OCI-LY7 (cell line): ENCODE data around the gene SPTLC2.

Experiments used
- EZH2phosphoT487 ChIP-seq: fragments of 200-600 bp; sonication (generic); IDR thresholded peaks from 2 replicates; pipeline ENCODE4 v1.6.1; 2018; ENCODE audit warnings: low read depth, borderline replicate concordance, mild to moderate bottlenecking, mixed run types, antibody characterized with exemption, low read length, moderate library complexity, mixed read lengths
- TF ChIP-seq, protein P1 (sequence below): fragments of 200-600 bp; sonication (generic); conservative IDR thresholded peaks from 2 replicates; pipeline ENCODE4 v1.5.1; 2014; ENCODE audit warnings: mild to moderate bottlenecking, antibody characterized with exemption, low read length, moderate library complexity, mixed read lengths

DNA sequence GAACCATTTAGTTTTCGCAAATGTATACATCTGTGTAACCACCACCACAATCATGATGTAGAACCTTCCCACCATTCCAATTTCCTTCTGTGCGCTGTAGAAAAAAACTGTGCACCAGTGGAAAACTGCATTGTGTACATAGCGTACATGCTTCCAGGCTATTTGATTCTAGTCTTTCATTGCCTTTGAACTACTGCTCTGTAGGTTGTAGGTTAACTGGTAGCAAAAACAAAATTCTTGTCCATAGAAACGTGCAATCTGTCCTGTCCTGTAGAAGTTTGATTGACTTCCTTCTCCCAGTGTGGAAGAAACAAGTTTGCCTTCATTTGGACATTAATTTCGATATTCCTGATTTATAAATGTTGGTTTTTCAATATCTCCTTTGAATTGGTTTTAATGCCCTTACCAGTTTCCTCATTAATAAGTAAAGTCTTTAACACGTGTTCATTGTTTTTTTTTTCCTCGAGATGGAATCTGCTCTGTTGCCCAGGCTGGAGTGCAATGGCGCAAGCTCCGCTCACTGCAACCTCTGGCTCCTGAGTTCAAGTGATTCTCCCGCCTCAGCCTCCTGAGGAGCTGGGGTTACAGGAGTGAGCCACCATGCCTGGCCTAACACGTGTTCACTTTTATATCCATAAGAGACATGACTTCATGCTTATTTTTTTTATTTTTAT, 114.2 kb downstream of the SPTLC2 start:
- TF ChIP-seq, protein P1, sequence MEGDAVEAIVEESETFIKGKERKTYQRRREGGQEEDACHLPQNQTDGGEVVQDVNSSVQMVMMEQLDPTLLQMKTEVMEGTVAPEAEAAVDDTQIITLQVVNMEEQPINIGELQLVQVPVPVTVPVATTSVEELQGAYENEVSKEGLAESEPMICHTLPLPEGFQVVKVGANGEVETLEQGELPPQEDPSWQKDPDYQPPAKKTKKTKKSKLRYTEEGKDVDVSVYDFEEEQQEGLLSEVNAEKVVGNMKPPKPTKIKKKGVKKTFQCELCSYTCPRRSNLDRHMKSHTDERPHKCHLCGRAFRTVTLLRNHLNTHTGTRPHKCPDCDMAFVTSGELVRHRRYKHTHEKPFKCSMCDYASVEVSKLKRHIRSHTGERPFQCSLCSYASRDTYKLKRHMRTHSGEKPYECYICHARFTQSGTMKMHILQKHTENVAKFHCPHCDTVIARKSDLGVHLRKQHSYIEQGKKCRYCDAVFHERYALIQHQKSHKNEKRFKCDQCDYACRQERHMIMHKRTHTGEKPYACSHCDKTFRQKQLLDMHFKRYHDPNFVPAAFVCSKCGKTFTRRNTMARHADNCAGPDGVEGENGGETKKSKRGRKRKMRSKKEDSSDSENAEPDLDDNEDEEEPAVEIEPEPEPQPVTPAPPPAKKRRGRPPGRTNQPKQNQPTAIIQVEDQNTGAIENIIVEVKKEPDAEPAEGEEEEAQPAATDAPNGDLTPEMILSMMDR = no peak
- no peak for TF ChIP-seq EZH2phosphoT487
